ENCODE results near the gene LHCGR.
"Not testable (repeated sequence)": the region's sequence is repeated elsewhere in the genome, so short reads cannot be mapped to it uniquely, and the experiment has no call there.

The LHCGR gene

GRCh38 chr2:48749291-48750127 is 6.0 kb downstream of the LHCGR start:
- intact Hi-C loops (cut with DNase I), result no loop called here
- DNase-seq, result no peak

GRCh38 chr2:48747319-48747718 is 8.2 kb downstream of the LHCGR start:
- intact Hi-C loops (cut with DNase I), result no loop called here
- no peak for DNase-seq

- intact Hi-C loops (cut with DNase I); DNase-seq: not testable (repeated sequence)
These were observed 16.3 kb downstream of the LHCGR start for GRCh38 chr2:48739236-48739635.

GRCh38 chr2:48738806-48739205 is 16.7 kb downstream of the LHCGR start:
- no peak for DNase-seq
- intact Hi-C loops (cut with DNase I), result no loop called here

GRCh38 chr2:48736251-48736650 is 19.3 kb downstream of the LHCGR start:
- DNase-seq, result no peak
- intact Hi-C loops (cut with DNase I), result no loop called here

- intact Hi-C loops (cut with DNase I), result no loop called here
- no peak for DNase-seq
These were observed 20.8 kb downstream of the LHCGR start for GRCh38 chr2:48734576-48735303.

GRCh38 chr2:48733067-48733503 is 22.4 kb downstream of the LHCGR start:
- intact Hi-C loops (cut with DNase I), result no loop called here
- peak in 1 of 42 donors; percentile 13 for DNase-seq

- no peak for DNase-seq
- intact Hi-C loops (cut with DNase I), result no loop called here
These were observed 26.7 kb downstream of the LHCGR start for GRCh38 chr2:48728840-48729239.

GRCh38 chr2:48728295-48728694 is 27.2 kb downstream of the LHCGR start:
- intact Hi-C loops (cut with DNase I), result no loop called here
- DNase-seq, result no peak

- intact Hi-C loops (cut with DNase I), result no loop called here
- peak in 1 of 42 donors; percentile 9 for DNase-seq
These were observed 28.0 kb downstream of the LHCGR start for GRCh38 chr2:48727560-48727959.

GRCh38 chr2:48725696-48726494 is 29.6 kb downstream of the LHCGR start:
- intact Hi-C loops (cut with DNase I), result loop anchor here (2.0 kb wide), 1 partner anchor 125 kb away; no protein-coding TSS in a partner anchor
- DNase-seq, result peak in 40 of 42 donors; percentile 8 to 87 (median 55)

- DNase-seq, result peak in 1 of 42 donors; percentile 55
- intact Hi-C loops (cut with DNase I), result loop anchor here (2.0 kb wide), 1 partner anchor 123 kb away; no protein-coding TSS in a partner anchor
These were observed 31.2 kb downstream of the LHCGR start for GRCh38 chr2:48724278-48724677.

- intact Hi-C loops (cut with DNase I), result no loop called here
- no peak for DNase-seq
These were observed 32.4 kb downstream of the LHCGR start for GRCh38 chr2:48723129-48723528.

- intact Hi-C loops (cut with DNase I), result no loop called here
- DNase-seq, result peak in 3 of 42 donors; percentile 10 to 25 (median 14)
These were observed 33.1 kb downstream of the LHCGR start for GRCh38 chr2:48722391-48722790.

GRCh38 chr2:48721158-48721557 is 34.4 kb downstream of the LHCGR start:
- no peak for DNase-seq
- intact Hi-C loops (cut with DNase I), result no loop called here

- intact Hi-C loops (cut with DNase I), result no loop called here
These were observed 35.9 kb downstream of the LHCGR start for GRCh38 chr2:48719480-48720177.

GRCh38 chr2:48717846-48718245 is 37.7 kb downstream of the LHCGR start:
- no peak for DNase-seq
- intact Hi-C loops (cut with DNase I), result no loop called here

More at GRCh38 chr2:48719480-48720177, 35.9 kb downstream of the LHCGR start:
- peak in 13 of 42 donors; percentile 8 to 68 (median 30) for DNase-seq

- DNase-seq, result no peak
- intact Hi-C loops (cut with DNase I), result no loop called here
These were observed 39.6 kb downstream of the LHCGR start for GRCh38 chr2:48715956-48716355.
